ENCODE data around the gene SUN5. TPM values are rescaled to one million over a fixed set of nuclear protein-coding genes. Genes with fewer than 3 reads are reported as not detected.

SUN5 gene
- total RNA-seq, 1 donor from 2014 or later = not detected

GRCh38 chr20:32989507-32990283 is 14.5 kb downstream of the SUN5 start:
- Mint-ChIP-seq H3K4me1 (no peaks in the 10 kb centered on the region), H3K27me3 (ENCODE audit: low read depth) (no peaks in the 10 kb centered on the region), H3K27ac (no peak overlapping the region), H3K9me3 (peaks cover 4% of the 10 kb centered on the region), H3K4me3 (no peak overlapping the region), H3K36me3 (no peaks in the 10 kb centered on the region)
- TF ChIP-seq CTCF (IDR thresholded peaks at IDR 0.05; ENCODE audit: unreplicated experiment) = no peak
- no peak for DNase-seq (ENCODE audit: low spot score in 2 of 2, unreplicated experiment in 2 of 2)

- Mint-ChIP-seq H3K4me3 (no peak overlapping the region), H3K36me3 (no peaks in the 10 kb centered on the region), H3K27ac (no peak overlapping the region), H3K27me3 (ENCODE audit: low read depth) (no peaks in the 10 kb centered on the region), H3K4me1 (no peaks in the 10 kb centered on the region), H3K9me3 (no peaks in the 10 kb centered on the region)
- no peak for DNase-seq (ENCODE audit: low spot score in 2 of 2, unreplicated experiment in 2 of 2)
- no peak for TF ChIP-seq CTCF (IDR thresholded peaks at IDR 0.05; ENCODE audit: unreplicated experiment)
These were observed 16.2 kb downstream of the SUN5 start for GRCh38 chr20:32988008-32988407.

- no peak for DNase-seq (ENCODE audit: low spot score in 2 of 2, unreplicated experiment in 2 of 2)
- TF ChIP-seq CTCF (IDR thresholded peaks at IDR 0.05; ENCODE audit: unreplicated experiment) = no peak
- Mint-ChIP-seq H3K27ac (no peak overlapping the region), H3K9me3 (no peaks in the 10 kb centered on the region), H3K4me1 (peaks cover 4% of the 10 kb centered on the region), H3K27me3 (ENCODE audit: low read depth) (no peaks in the 10 kb centered on the region), H3K36me3 (no peaks in the 10 kb centered on the region), H3K4me3 (no peak overlapping the region)
These were observed 17.0 kb downstream of the SUN5 start for GRCh38 chr20:32987044-32987825.

- Mint-ChIP-seq H3K27me3 (ENCODE audit: low read depth) (no peaks in the 10 kb centered on the region), H3K4me3 (no peak overlapping the region), H3K9me3 (peaks cover under 1% of the 10 kb centered on the region), H3K36me3 (no peaks in the 10 kb centered on the region), H3K27ac (no peak overlapping the region), H3K4me1 (peaks cover 4% of the 10 kb centered on the region)
- no peak for DNase-seq (ENCODE audit: low spot score in 2 of 2, unreplicated experiment in 2 of 2)
- no peak for TF ChIP-seq CTCF (IDR thresholded peaks at IDR 0.05; ENCODE audit: unreplicated experiment)
These were observed 17.8 kb downstream of the SUN5 start for GRCh38 chr20:32986331-32986966.

- TF ChIP-seq CTCF (IDR thresholded peaks at IDR 0.05; ENCODE audit: unreplicated experiment) = no peak
- Mint-ChIP-seq H3K4me1 (peaks cover 4% of the 10 kb centered on the region), H3K4me3 (no peak overlapping the region), H3K9me3 (peaks cover 4% of the 10 kb centered on the region), H3K27ac (no peak overlapping the region), H3K36me3 (no peaks in the 10 kb centered on the region), H3K27me3 (ENCODE audit: low read depth) (no peaks in the 10 kb centered on the region)
- no peak for DNase-seq (ENCODE audit: low spot score in 2 of 2, unreplicated experiment in 2 of 2)
These were observed 18.6 kb downstream of the SUN5 start for GRCh38 chr20:32985596-32985995.
